ENCODE data around the gene NUP188.

GRCh38 chr9:128983536-128983935 lies 36.0 kb downstream of the NUP188 start:
- TF ChIP-seq CTCF (IDR thresholded peaks at IDR 0.05 in 2 of 3, conservative IDR thresholded peaks at IDR 0.05 in 1 of 3; ENCODE audit: control insufficient read depth in 2 of 3, extremely low read depth in 1 of 3, insufficient read depth in 1 of 3, low read depth in 3 of 3, low read length in 3 of 3) (no peak), JUND (IDR thresholded peaks at IDR 0.05; ENCODE audit: low read depth, low read length) (no peak), CEBPB (IDR thresholded peaks at IDR 0.05; ENCODE audit: borderline replicate concordance in 1 of 2, low read depth in 2 of 2, low read length in 2 of 2) (no peak), MYC (IDR thresholded peaks at IDR 0.05; ENCODE audit: insufficient read depth, insufficient read length, insufficient replicate concordance, low read length, severe bottlenecking) (no peak), POLR2AphosphoS2 (IDR thresholded peaks at IDR 0.05; ENCODE audit: low read depth, low read length) (no peak), YY1 (IDR thresholded peaks at IDR 0.05; ENCODE audit: low read depth, low read length) (no peak), RCOR1 (conservative IDR thresholded peaks at IDR 0.05; ENCODE audit: low read depth, low read length) (no peak), REST (IDR thresholded peaks at IDR 0.05; ENCODE audit: low read depth, low read length) (no peak), ATF2 (IDR thresholded peaks at IDR 0.05; ENCODE audit: low read length) (no peak), FOXK2 (IDR thresholded peaks at IDR 0.05) (no peak)

Data from GM12878 (cell line).